ENCODE results near the gene ONECUT1. TPM values are rescaled to one million over a fixed set of nuclear protein-coding genes. Genes with fewer than 3 reads are reported as not detected.

The ONECUT1 gene
- total RNA-seq, 4 donors from 2014 or later = not detected

DNA sequence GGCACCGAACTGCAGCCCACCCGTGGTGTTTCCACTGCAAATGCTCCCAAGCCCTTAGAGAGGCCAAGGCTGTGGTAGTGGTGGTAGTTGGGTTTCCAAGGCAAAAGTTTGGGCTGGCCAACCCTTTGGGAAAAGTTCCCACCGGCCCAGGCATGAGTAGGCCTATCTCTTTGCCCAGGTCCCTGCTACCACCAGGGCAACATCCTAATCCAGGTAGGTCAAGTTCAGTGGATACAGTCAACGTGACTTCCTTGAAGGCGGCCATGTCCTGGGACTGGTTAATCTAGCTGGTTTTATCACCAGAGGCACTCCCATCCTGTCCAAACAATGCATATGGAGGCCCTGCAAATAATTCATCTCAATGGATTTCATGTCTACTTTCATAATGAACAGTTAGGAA is 1.6 kb upstream of the ONECUT1 start:
- 62 to 76% methylated on average over 3 to 5 of the region's 5 CpGs for WGBS, 2 donors
- no peak for DNase-seq
- Histone ChIP-seq H3K27ac (no peak overlapping the region), H3K9me3 (no peaks in the 10 kb centered on the region), H3K4me3 (no peak overlapping the region), H3K36me3 (no peaks in the 10 kb centered on the region), H3K4me1 (peaks cover 26 to 50% (median 32%) of the 10 kb centered on the region in 3 donors), H3K27me3 (peaks cover 47 to 100% (median 55%) of the 10 kb centered on the region in 4 donors)
- intact Hi-C loops (cut with DNase I) = no loop called here
- TF ChIP-seq CTCF (IDR thresholded peaks at IDR 0.05) = no peak
- TF ChIP-seq POLR2A (IDR thresholded peaks at IDR 0.05) = no peak

GRCh38 chr15:52790941-52791751 is 1.0 kb upstream of the ONECUT1 start:
- no peaks in the 10 kb centered on the region for H3K36me3 ChIP-seq
- intact Hi-C loops (cut with DNase I) = no loop called here
- DNase-seq = no peak
- H3K9me3 ChIP-seq = no peaks in the 10 kb centered on the region
- peak overlapping the region; percentile 28 to 69 (median 46) for H3K4me3 ChIP-seq
- peaks cover 49 to 100% (median 58%) of the 10 kb centered on the region in 4 donors for H3K27me3 ChIP-seq
- peaks cover 26 to 55% (median 32%) of the 10 kb centered on the region in 3 donors for H3K4me1 ChIP-seq
- 16 to 37% methylated on average over 19 to 22 of the region's 50 CpGs for WGBS, 2 donors
- no peak for TF ChIP-seq POLR2A (IDR thresholded peaks at IDR 0.05)
- no peak for TF ChIP-seq CTCF (IDR thresholded peaks at IDR 0.05)
- no peak overlapping the region for H3K27ac ChIP-seq

DNA sequence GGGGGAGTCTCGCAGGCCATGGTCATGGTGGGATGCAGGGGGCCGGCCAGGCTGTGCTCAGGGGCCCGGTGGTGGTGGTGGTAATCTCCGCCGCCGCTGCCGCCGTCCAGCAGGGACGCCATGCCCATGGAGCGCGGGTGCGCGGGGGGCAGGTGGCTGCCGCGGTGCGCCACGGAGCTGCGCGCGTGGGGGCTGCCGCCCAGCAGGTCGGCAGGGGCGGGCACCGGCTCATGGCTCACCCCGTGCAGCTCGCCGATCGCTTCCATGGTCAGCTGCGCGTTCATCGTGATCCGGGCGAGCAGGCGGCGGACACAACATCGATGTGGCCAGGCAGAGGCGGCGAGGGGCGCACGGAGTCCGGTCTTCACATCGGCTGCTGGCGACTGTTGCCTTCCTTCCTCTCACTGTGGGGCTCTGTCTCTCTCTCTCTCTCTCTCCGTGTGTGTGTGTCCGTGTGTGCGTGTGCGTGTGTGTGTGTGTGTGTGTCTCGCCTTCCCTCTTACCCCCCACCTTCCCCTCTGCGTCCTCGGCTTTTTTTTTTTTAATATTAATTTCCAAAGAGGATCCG is 451 bp downstream of the ONECUT1 start:
- H3K27ac ChIP-seq = no peak overlapping the region
- 0% methylated on average over 11 to 30 of the region's 51 CpGs for WGBS, 2 donors
- no peaks in the 10 kb centered on the region for H3K9me3 ChIP-seq
- H3K4me1 ChIP-seq = peaks cover 31 to 68% (median 32%) of the 10 kb centered on the region in 3 donors
- no peaks in the 10 kb centered on the region for H3K36me3 ChIP-seq
- DNase-seq = no peak
- peaks cover 49 to 100% (median 57%) of the 10 kb centered on the region in 4 donors for H3K27me3 ChIP-seq
- TF ChIP-seq CTCF (IDR thresholded peaks at IDR 0.05) (no peak), POLR2A (IDR thresholded peaks at IDR 0.05) (no peak)
- H3K4me3 ChIP-seq = peak overlapping the region; percentile 28 to 69 (median 46)
- intact Hi-C loops (cut with DNase I) = loop anchor here (10.0 kb wide), 1 partner anchor 925 kb away; no protein-coding TSS in a partner anchor

DNA sequence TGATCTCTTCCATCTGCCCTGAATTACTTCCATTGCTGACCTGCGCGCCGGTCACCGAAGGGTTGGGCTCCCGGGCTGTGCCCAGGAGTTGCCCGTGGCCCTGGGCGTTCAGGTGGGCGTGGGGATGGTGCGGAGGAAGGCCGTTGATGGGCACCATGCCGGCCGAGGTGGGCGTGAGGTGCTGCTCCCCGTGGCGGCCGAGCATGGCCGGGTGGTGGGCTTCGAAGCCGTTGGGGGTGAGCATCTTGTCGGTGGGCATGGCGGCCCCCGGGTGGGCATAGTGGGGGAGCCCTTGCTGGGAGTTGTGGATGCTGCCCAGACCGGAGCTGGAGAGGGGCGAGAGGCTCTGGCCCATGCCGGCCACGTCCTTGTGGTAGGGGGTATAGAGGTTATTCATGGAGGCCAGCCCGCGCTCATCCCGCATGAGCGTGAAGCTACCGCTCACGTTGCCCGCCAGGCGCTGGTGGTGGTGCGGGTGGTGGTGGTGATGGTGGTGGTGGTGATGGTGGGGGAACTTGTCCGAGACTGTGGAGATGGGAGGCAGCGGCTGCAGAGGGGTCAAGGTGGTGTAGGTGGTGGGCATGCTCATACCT is 1.0 kb downstream of the ONECUT1 start:
- Histone ChIP-seq H3K36me3 (no peaks in the 10 kb centered on the region), H3K4me3 (peak overlapping the region in 3 of 4 donors; percentile 42 to 69 (median 51)), H3K4me1 (peaks cover 35 to 71% (median 36%) of the 10 kb centered on the region in 3 donors), H3K27me3 (peaks cover 51 to 100% (median 57%) of the 10 kb centered on the region in 4 donors), H3K9me3 (no peaks in the 10 kb centered on the region), H3K27ac (no peak overlapping the region)
- 0 to 2% methylated on average over 1 to 10 of the region's 37 CpGs for WGBS, 2 donors
- no peak for DNase-seq
- no peak for TF ChIP-seq POLR2A (IDR thresholded peaks at IDR 0.05)
- TF ChIP-seq CTCF (IDR thresholded peaks at IDR 0.05) = no peak
- intact Hi-C loops (cut with DNase I) = loop anchor here (10.0 kb wide), 1 partner anchor 926 kb away; no protein-coding TSS in a partner anchor

Data from esophagus squamous epithelium (tissue), 5 donors.